Stimulated activated CD8-positive, alpha-beta memory T cell treated with anti-CD3 and anti-CD28 coated beads, Interleukin-4, amount 100 ng/mL, for 4 hours (primary cell): ENCODE measurements around the gene MUC13.

Experiments
- DNase-seq, 2 donors: peaks; one replicate each; pipeline ENCODE4 v3.0.0-alpha.2; 2020; ENCODE audit warnings: low read depth in 2 of 2, low spot score in 1 of 2

Gene MUC13

GRCh38 chr3:124950026-124950425 is 15.5 kb upstream of the MUC13 start:
- no peak for DNase-seq

DNA sequence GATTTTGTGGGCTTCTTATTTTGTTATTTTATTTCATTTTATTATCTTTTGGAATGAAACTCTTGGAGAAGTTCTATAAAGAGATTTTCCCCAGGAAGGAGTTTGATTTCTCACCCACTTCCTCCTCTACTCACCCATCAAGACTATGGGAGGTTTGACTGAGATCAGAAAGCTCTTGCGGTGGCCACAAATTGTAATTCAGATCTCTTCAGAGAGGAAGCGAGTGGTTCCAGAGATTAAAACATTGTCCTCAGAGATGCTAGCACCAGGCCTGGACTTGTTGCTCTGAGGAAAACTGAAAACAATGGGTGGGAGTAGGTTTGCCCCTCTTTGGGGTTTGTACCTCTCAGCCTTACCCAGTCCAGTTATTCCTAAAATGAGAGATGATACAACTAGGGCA is 8.1 kb upstream of the MUC13 start:
- no peak for DNase-seq

DNA sequence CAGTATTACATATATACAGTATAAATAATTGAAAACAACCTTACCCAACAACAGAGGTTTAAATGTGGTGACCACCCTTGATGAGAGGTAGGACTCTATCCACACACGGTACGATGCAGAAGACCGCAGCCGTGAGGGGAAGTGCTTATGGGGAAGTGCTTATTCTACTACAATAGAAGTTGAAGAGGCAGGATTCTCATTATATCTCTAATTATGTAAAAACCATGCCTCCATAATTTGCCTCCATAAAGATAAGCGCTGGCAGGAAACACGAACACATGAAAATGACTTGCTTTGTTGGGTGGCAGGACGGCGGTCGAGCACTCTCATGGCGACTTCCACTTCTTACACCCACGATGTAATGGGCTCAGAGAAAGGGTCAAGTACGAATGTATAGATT is 7.2 kb upstream of the MUC13 start:
- no peak for DNase-seq

- DNase-seq, result no peak
Measured at GRCh38 chr3:124939661-124940060, 5.1 kb upstream of the MUC13 start.

DNA sequence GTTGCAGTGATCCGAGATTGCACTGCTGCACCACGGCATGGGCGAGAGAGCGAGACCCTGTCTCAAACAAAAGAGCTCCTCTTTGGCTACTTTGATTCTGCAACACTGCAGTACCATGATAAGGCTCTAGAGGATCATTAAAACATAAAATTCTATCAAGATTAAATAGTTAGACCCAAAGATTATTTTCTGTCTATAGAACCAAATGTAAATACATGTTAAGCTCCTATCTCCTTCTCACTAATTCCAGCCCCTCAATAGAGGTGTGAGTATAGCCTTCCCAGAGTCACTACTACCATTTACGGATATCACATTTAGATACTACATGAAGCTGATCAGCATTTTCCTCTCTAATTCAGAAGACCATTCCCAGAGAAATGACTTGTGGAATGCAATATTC is 4.3 kb upstream of the MUC13 start:
- DNase-seq, result no peak

- DNase-seq, result no peak
Measured at GRCh38 chr3:124937049-124937448, 2.5 kb upstream of the MUC13 start.

GRCh38 chr3:124935794-124936542 is 1.4 kb upstream of the MUC13 start:
- DNase-seq, result no peak

GRCh38 chr3:124935264-124935663 is 713 bp upstream of the MUC13 start:
- DNase-seq, result no peak

- peak; percentile 30 to 44 for DNase-seq
Measured at GRCh38 chr3:124928333-124929202, 6.0 kb downstream of the MUC13 start.

- DNase-seq, result no peak
Measured at GRCh38 chr3:124927574-124928045, 6.9 kb downstream of the MUC13 start.

GRCh38 chr3:124926426-124927101 is 8.0 kb downstream of the MUC13 start:
- no peak for DNase-seq

GRCh38 chr3:124924741-124925140 is 9.8 kb downstream of the MUC13 start:
- DNase-seq, result no peak

DNA sequence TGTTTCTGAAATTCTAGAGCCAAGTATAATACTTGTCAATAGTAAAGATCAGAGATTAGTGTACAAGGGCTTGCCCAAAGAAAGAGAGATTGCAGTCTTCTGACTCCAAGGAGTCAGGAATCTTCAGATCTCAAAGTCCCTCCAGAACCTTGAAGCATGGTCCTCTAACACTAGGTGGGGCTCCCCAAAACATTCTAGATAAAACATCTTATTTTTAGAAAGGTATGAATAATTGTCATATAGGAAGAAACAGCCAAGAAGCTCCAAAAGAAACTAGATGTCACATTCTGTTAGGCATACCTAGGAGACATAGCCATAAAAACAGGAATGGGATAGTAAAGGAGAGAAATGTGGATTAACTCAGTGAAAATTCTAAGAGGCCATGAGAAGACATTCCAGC is 10.7 kb downstream of the MUC13 start:
- DNase-seq, result no peak

- DNase-seq, result no peak
Measured at GRCh38 chr3:124920718-124921117, 13.8 kb downstream of the MUC13 start.

DNA sequence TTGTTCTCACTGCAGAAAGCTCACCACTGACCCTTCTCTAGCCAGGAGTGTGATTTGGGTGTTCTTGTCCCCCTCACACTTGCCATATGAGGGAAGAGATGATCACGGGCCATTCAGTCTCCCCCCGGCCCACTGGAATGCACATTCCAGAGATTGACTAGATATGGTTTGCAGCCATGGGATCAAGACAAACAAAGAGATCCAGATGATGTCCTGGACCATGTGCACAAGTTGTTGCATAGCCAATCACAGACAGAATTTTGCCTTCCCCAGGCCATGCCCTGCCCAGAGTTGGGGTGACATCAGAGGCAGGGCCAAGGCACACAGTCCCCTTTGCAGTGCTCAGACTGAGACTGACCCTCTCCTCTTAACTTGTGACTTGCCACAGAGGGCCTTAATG is 14.8 kb downstream of the MUC13 start:
- DNase-seq, result no peak

DNA sequence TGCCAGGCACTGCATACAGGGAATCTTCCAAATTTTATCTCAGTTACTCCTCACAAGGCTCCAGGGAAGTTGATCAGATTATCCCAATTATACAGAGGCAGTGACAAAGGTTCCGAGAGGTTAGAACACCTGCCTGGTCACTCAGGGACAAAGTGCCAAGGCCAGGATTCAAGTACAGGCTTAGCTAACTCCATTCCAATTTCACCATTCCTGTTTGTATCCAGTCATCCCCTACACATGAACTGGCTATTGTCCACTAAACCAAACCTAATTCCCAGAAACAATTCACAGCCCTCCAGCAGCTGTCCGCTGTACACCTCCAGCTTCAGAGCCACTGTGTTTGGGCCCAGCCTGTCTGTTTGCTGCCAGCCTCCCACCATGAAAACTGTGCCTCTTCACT is 16.0 kb downstream of the MUC13 start:
- no peak for DNase-seq

DNA sequence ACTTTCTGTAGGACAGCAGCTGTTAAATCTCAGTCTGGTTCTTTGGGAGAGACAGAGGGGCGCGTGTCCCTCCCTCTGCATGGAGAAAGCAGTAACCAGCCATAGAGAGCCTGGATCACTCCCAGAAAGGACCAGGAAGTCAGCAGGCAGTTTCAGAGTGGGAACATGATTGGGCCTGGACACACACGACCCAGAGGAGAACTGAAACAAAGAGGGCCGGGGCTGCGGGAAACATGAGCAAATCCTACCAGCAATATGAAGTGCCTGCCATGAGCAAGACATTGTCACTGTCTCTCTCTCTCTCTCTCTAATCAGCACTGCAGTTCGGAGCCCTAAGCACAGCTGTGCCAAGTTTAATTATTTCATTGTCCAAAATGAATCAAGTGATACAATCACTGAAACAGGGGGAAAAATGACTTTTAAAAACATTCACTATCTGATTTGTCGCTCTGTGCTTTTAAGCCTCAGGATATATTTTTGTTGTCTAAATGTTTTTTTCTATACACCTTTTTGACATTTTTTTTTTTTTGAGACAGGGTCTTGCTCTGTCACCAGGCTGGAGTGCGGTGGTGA is 17.6 kb downstream of the MUC13 start:
- DNase-seq, result no peak

DNA sequence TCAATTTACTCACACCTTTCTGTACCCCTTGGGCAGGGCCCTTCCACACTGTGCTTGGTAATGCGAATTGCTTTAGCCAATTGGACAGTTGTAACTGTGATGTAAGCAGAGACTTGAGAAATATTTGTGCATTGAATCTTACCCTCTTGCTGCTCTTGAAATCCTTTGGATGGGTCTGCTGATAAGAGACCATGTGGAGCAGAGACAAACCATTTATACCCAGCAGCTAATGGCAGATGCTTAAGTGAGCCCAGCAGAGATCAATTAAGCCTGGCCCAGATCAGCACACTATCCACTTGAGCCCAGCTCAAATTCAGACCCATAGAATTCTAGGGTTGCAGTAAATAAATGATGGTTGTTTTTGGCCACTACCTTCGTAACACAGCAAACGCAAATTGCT is 19.3 kb downstream of the MUC13 start:
- no peak for DNase-seq

DNA sequence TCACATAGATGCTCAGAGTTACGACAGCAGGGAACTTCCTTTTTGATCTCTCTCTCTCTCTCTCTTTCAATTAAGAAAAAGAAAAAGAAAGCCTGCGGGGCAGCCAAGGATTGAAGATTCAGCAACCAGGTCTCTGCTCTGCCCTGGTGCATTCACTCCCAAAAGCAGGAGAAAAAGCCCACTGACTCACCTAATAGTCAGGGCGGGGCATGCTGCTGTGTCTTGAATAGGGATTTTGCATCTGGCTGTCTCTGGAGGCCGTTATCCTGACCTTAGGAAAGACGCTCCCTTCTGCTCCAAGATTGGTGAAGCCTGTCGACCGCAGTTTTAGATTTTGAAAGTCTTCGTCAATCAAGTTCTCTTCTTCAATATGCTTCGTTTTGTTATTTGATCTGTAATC is 26.6 kb downstream of the MUC13 start:
- DNase-seq, result no peak

GRCh38 chr3:124904835-124905492 is 29.6 kb downstream of the MUC13 start:
- DNase-seq, result no peak
